GM12872 (cell line): Measurements from ENCODE around the gene RPL10.
A peak's percentile ranks its signal among the peaks of the same experiment; 100 is the strongest.

Experiments used
- TF ChIP-seq, protein P1 (sequence below): IDR thresholded peaks from 3 replicates; pipeline ENCODE4 v1.5.1; 2011; ENCODE audit warnings: low read depth, mild to moderate bottlenecking, low read length, moderate library complexity; ENCODE audit not compliant: insufficient read depth

Gene RPL10

DNA sequence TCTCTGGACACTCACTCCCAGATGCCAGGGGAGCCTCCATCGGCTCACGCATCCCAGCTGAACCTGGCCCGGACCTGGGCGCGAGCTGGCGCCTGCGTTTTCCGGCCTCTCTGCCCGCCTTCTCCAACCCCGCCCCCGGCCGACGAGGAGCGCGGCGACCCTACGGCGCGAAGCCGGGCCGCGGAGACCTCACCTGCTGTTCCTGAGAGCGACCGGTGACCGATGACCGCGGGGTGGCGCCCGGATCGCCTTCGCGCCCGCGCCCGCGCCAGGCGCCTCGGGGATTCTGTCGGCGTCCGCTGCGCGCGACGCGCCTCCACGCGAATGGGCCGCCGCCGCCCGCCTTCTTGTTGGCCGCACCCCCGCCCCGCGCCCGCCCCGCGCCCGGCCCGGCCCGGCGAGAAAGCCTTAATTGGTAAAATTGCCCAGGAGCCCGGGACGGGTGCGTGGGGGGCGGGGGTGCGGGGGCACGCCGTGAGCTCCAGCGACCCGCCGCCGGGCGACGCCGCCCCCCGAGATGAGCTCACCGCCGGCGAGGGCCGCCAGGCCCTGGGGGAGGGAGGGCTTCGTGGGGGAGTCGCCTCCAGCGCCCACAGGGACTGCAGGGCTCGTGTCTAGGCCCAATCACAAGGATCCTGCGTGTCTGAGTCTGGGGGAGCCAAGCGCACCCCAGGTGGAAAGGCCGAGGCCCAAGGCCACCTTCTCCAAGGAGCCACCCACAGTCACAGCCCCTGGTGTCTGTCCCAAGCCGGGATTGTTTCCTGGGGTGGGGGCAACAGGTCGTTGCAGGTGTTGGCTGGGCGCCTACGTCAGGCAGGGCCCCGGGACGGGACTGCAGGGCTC is 23.6 kb upstream of the RPL10 start, which contains the start of gene FLNA:
Gene FLNA, minus strand, starts transcription at position 322 of the 843 bp plus-strand sequence. CDS start 3,389 bp downstream, outside the sequence.
- TF ChIP-seq, protein P1, sequence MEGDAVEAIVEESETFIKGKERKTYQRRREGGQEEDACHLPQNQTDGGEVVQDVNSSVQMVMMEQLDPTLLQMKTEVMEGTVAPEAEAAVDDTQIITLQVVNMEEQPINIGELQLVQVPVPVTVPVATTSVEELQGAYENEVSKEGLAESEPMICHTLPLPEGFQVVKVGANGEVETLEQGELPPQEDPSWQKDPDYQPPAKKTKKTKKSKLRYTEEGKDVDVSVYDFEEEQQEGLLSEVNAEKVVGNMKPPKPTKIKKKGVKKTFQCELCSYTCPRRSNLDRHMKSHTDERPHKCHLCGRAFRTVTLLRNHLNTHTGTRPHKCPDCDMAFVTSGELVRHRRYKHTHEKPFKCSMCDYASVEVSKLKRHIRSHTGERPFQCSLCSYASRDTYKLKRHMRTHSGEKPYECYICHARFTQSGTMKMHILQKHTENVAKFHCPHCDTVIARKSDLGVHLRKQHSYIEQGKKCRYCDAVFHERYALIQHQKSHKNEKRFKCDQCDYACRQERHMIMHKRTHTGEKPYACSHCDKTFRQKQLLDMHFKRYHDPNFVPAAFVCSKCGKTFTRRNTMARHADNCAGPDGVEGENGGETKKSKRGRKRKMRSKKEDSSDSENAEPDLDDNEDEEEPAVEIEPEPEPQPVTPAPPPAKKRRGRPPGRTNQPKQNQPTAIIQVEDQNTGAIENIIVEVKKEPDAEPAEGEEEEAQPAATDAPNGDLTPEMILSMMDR, result 0 out of 3 replicates have a peak, but pooled peaks have one; percentile 16

DNA sequence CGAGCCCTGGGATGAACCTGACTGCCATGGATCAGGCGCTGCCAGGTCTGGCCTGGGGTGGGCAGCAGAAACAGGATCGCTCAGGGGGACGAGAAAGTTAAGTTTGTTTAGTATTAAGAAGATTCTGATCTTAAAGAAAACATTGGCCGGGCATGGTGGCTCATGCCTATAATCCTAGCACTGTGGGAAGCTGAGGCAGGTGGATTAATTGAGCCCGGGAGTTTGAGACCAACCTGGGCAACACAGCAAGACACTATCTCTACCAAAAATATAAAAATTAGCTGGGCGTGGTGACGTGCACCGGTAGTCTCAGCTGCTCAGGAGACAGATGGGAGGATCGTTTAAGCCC is 23.0 kb upstream of the RPL10 start:
- TF ChIP-seq, protein P1, result no peak

GRCh38 chrX:154376774-154377173 is 21.4 kb upstream of the RPL10 start:
- TF ChIP-seq, protein P1, result no peak

DNA sequence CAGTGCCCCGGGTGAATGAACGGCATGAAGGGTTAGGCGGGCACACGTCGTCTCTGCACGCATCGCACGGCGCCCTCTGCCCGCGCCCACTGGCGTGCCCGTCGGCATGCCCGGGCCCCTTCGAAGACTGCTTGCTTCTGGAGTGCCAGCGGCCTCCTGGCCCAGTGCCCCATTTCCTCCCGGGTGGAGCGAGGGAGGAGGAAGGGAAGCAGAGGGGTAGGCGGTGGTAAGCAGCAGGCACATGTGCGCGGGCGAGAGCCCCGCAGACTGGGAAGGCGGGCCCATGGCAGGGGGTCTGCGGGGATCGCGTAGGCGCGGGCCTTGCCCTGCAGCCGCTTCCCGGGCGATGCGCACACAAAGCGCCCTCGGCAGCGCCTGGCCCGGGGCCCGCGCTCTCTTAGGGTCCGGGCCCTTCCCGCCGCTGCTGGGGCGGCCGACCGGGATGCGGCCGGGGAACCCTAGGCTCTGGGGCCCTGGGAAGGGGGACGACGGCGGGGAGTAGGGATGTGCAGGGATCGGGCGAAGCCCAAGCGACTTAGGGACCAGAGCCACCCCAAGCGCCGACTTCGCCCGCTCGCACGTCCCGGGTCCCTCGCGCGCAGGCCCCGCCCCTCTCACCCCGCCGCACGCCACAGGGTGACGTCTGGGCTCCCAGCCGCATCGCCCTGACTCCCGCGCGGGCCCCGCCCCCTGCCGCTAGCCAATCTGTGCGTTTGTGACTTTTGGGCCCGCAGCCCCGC is 19.9 kb upstream of the RPL10 start:
- TF ChIP-seq, protein P1, result no peak

GRCh38 chrX:154378799-154379568 is 19.2 kb upstream of the RPL10 start, which contains the start of gene EMD:
Gene EMD, plus strand, starts transcription at chrX:154379295. Its CDS starts 190 bp downstream, at chrX:154379485.
- TF ChIP-seq, protein P1, result no peak

GRCh38 chrX:154379569-154379951 is 18.6 kb upstream of the RPL10 start:
- TF ChIP-seq, protein P1, result no peak

DNA sequence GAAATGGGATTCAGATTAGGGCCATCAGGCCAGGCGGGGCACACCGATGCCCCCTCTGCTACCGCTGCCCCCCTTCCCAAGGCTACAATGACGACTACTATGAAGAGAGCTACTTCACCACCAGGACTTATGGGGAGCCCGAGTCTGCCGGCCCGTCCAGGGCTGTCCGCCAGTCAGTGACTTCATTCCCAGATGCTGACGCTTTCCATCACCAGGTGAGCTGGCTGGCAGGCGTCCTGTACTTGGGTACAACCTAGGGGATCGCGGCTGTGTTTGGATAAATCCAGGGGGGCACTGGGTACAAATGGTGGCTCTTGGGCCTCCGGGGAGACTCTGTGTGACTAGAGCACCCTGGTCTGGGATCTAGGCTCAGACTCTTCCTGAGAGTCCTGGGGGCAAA is 18.0 kb upstream of the RPL10 start:
- TF ChIP-seq, protein P1, result no peak
